ENCODE results near the gene CECR2. TPM values are rescaled to one million over a fixed set of nuclear protein-coding genes. Genes with fewer than 3 reads are reported as not detected.

Gene CECR2
- total and polyA plus RNA-seq, 2 of the 8 experiments (the other 6 are each of a cell fraction or from before 2014, with no cell fraction given) = 18.3 to 123 TPM

DNA sequence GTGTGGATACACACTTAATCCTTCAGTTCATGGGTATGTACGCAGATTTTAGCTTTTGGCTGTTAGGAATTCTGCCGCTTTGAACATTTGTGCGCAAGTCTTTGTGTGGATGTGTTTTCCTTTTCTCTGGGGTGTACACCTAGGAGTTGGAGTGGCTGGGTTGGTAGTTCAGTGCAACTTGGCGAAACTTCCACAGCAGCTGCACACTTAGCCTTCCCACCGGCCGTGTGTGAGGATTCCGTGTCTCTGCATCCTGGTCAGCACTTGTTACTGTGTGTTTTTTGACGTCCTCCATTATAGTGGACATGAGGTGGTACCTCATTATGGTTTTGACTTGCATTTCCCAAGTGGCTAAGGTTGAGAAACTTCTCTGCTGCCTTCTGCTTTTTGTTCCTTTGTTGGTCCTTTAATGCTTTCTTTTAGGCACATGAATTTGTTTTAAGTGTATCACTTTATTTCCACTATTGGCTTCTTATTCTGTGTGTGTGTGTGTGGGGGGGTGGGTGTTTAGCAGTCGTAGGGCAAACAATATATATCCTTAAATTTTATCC lies 121.9 kb downstream of the CECR2 start:
- Histone ChIP-seq H2BK12ac (ENCODE audit: low read depth, low read length) (no peak overlapping the region), H3K4ac (replicated peaks; ENCODE audit: insufficient read length, low read depth, low read length) (no peak overlapping the region), H3K79me2 (ENCODE audit: control insufficient read depth in 1 of 2, insufficient read depth in 2 of 2, low read length in 2 of 2) (peaks cover 0 to 94% of the 10 kb centered on the region in 2 experiments; a peak in 3 of 4 replicates), H2AFZ (ENCODE audit: low read length) (no peak overlapping the region), H4K8ac (ENCODE audit: extremely low read depth, insufficient read depth, low read length) (no peak overlapping the region), H3K9ac (replicated peaks in 1 of 4; ENCODE audit: extremely low read depth in 1 of 4, low read depth in 3 of 4, low read length in 3 of 4) (no peak overlapping the region), H3K79me1 (ENCODE audit: low read depth, low read length) (peaks cover 6% of the 10 kb centered on the region), H3K56ac (replicated peaks; ENCODE audit: insufficient read length, low read depth, low read length) (no peak overlapping the region), H3K4me3 (ENCODE audit: extremely low read depth in 1 of 4, insufficient read depth in 2 of 4, low read depth in 3 of 4, low read length in 4 of 4) (no peak overlapping the region), H3K4me2 (ENCODE audit: insufficient read depth in 1 of 2, low read depth in 2 of 2, low read length in 2 of 2) (no peak overlapping the region), H2BK120ac (replicated peaks; ENCODE audit: low read depth, low read length) (no peak overlapping the region), H2BK5ac (ENCODE audit: low read depth, low read length) (peak overlapping the region; percentile 71), H4K91ac (replicated peaks; ENCODE audit: insufficient read length, low read length) (no peak overlapping the region), H3K4me1 (replicated peaks in 1 of 4; ENCODE audit: control insufficient read depth in 3 of 4, insufficient read depth in 4 of 4, low read length in 3 of 4) (peaks cover 0 to 6% (median 4%) of the 10 kb centered on the region in 4 experiments; a peak in 5 of 7 replicates), H3K14ac (ENCODE audit: insufficient read length) (no peak overlapping the region), H2BK20ac (ENCODE audit: low read length) (no peak overlapping the region), H3K27ac (ENCODE audit: low read depth, low read length) (no peak overlapping the region), H3K27me3 (replicated peaks in 1 of 4; ENCODE audit: control insufficient read depth in 3 of 4, extremely low read depth in 1 of 4, insufficient read depth in 3 of 4, low read length in 3 of 4) (no peaks in the 10 kb centered on the region), H2BK15ac (ENCODE audit: low read length) (no peak overlapping the region), H3K36me3 (ENCODE audit: control insufficient read depth in 2 of 4, insufficient read depth in 4 of 4, low read length in 3 of 4) (peaks cover 0 to 10% (median under 1%) of the 10 kb centered on the region in 4 experiments; a peak in 3 of 8 replicates), H4K5ac (ENCODE audit: insufficient read length, low read depth, low read length) (peak overlapping the region; percentile 52), H3K23me2 (ENCODE audit: low read depth, low read length) (no peaks in the 10 kb centered on the region), H3K18ac (ENCODE audit: extremely low read depth, low read length) (no peak overlapping the region), H3K23ac (ENCODE audit: insufficient read length) (no peak overlapping the region), H3K9me3 (ENCODE audit: insufficient read depth in 2 of 2, low read depth in 1 of 2, low read length in 1 of 2) (no peaks in the 10 kb centered on the region), H4K20me1 (replicated peaks in 1 of 2; ENCODE audit: control insufficient read depth in 1 of 2, insufficient read depth in 2 of 2, low read length in 2 of 2) (peaks cover 7 to 12% of the 10 kb centered on the region in 2 experiments), H2AK5ac (ENCODE audit: low read depth, low read length) (peak overlapping the region; percentile 78; the same call in 1 of the 2 replicates)
- DNase-seq (ENCODE audit: low read depth in 1 of 2, low spot score in 2 of 2) (no peak), FAIRE-seq (no peak)
- POLR2A ChIA-PET (ENCODE audit: partially characterized antibody) = interaction anchor here (1.4 kb wide), 1 partner anchor 123 kb away, joined by 3 read pairs; no protein-coding TSS in a partner anchor
- CTCF ChIA-PET (ENCODE audit: partially characterized antibody) = interaction anchor here (0.7 to 0.9 kb wide), 2 partner anchors 40 to 224 kb away, joined by 3 read pairs; no protein-coding TSS in a partner anchor
- WGBS, 2 experiments (ENCODE audit: extremely low coverage in 1 of 2, insufficient coverage in 1 of 2, insufficient read length in 1 of 2, insufficient replicate concordance in 2 of 2, low coverage in 1 of 2, low lambda C conversion rate in 2 of 2, missing lambda C conversion rate in 1 of 2) = 90% methylated on average over 9 of the region's 9 CpGs; no CpG with 5 or more reads in 1 of the 2 experiments
- TF ChIP-seq, protein P1, sequence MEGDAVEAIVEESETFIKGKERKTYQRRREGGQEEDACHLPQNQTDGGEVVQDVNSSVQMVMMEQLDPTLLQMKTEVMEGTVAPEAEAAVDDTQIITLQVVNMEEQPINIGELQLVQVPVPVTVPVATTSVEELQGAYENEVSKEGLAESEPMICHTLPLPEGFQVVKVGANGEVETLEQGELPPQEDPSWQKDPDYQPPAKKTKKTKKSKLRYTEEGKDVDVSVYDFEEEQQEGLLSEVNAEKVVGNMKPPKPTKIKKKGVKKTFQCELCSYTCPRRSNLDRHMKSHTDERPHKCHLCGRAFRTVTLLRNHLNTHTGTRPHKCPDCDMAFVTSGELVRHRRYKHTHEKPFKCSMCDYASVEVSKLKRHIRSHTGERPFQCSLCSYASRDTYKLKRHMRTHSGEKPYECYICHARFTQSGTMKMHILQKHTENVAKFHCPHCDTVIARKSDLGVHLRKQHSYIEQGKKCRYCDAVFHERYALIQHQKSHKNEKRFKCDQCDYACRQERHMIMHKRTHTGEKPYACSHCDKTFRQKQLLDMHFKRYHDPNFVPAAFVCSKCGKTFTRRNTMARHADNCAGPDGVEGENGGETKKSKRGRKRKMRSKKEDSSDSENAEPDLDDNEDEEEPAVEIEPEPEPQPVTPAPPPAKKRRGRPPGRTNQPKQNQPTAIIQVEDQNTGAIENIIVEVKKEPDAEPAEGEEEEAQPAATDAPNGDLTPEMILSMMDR (IDR thresholded peaks at IDR 0.05; ENCODE audit: control extremely low read depth in 1 of 3, insufficient read depth in 1 of 3, low read depth in 1 of 3, low read length in 3 of 3) = no peak
- TF ChIP-seq HDAC2 (IDR thresholded peaks at IDR 0.05; ENCODE audit: borderline replicate concordance in 1 of 2, low read depth in 2 of 2, low read length in 2 of 2) (no peak), SRF (IDR thresholded peaks at IDR 0.05; ENCODE audit: low read depth, low read length) (no peak), BCL11A (IDR thresholded peaks at IDR 0.05; ENCODE audit: low read depth in 2 of 2, low read length in 2 of 2) (no peak), TCF12 (IDR thresholded peaks at IDR 0.05; ENCODE audit: low read depth, low read length) (no peak), SP4 (IDR thresholded peaks at IDR 0.05; ENCODE audit: low read length) (no peak), ATF3 (IDR thresholded peaks at IDR 0.05; ENCODE audit: insufficient read depth, low read depth, low read length) (no peak), RAD21 (IDR thresholded peaks at IDR 0.05 in 1 of 2, conservative IDR thresholded peaks at IDR 0.05 in 1 of 2; ENCODE audit: low read depth in 2 of 2, low read length in 2 of 2) (no peak)
